Liver (tissue), 3 donors: ENCODE measurements around the gene SUSD4.

Experiments
- GABPA ChIP-seq, 2 donors: IDR thresholded peaks in 1 of 2; conservative IDR thresholded peaks in 1 of 2; 2 replicates each; pipeline ENCODE4 v1.6.1; 2016; ENCODE audit warnings: antibody characterized with exemption in 2 of 2, mild to moderate bottlenecking in 1 of 2, moderate library complexity in 1 of 2
- JUND ChIP-seq, 2 donors: IDR thresholded peaks; 2 replicates each; pipeline ENCODE4 v1.6.1; 2016; ENCODE audit warnings: antibody characterized with exemption in 2 of 2
- RAD21 ChIP-seq, 2 donors: IDR thresholded peaks; 2 replicates each; pipeline ENCODE4 v1.6.1; 2016; ENCODE audit warnings: antibody characterized with exemption in 2 of 2, mild to moderate bottlenecking in 2 of 2
- RXRA ChIP-seq, 2 donors: IDR thresholded peaks; 2 replicates each; pipeline ENCODE4 v1.6.1; 2017 to 2018; ENCODE audit warnings: antibody characterized with exemption in 2 of 2, mild to moderate bottlenecking in 1 of 2
- TAF1 ChIP-seq: conservative IDR thresholded peaks from 2 replicates; pipeline ENCODE4 v1.6.1; 2016; ENCODE audit warnings: antibody characterized with exemption, mild to moderate bottlenecking
- YY1 ChIP-seq: IDR thresholded peaks from 2 replicates; pipeline ENCODE4 v1.6.1; 2016; ENCODE audit warnings: antibody characterized with exemption, mild to moderate bottlenecking
- TF ChIP-seq, protein P1 (sequence below): fragments of 150-350 bp; IDR thresholded peaks from 2 replicates; pipeline ENCODE4 v1.5.1; 2017; ENCODE audit warnings: improper control_type of control experiment, low read depth, low read length; ENCODE audit not compliant: missing input control
- TF ChIP-seq, protein P2 (sequence below): IDR thresholded peaks from 2 replicates; pipeline ENCODE4 v1.6.1; 2016; ENCODE audit warnings: antibody characterized with exemption, mild to moderate bottlenecking
- TF ChIP-seq, protein P3 (sequence below): IDR thresholded peaks from 2 replicates; pipeline ENCODE4 v1.6.1; 2016; ENCODE audit warnings: antibody characterized with exemption
- TF ChIP-seq, protein P4 (sequence below): IDR thresholded peaks from 2 replicates; pipeline ENCODE4 v1.6.1; 2016; ENCODE audit warnings: antibody characterized with exemption
- donor health status: healthy.
- donor health status: healthy.

DNA sequence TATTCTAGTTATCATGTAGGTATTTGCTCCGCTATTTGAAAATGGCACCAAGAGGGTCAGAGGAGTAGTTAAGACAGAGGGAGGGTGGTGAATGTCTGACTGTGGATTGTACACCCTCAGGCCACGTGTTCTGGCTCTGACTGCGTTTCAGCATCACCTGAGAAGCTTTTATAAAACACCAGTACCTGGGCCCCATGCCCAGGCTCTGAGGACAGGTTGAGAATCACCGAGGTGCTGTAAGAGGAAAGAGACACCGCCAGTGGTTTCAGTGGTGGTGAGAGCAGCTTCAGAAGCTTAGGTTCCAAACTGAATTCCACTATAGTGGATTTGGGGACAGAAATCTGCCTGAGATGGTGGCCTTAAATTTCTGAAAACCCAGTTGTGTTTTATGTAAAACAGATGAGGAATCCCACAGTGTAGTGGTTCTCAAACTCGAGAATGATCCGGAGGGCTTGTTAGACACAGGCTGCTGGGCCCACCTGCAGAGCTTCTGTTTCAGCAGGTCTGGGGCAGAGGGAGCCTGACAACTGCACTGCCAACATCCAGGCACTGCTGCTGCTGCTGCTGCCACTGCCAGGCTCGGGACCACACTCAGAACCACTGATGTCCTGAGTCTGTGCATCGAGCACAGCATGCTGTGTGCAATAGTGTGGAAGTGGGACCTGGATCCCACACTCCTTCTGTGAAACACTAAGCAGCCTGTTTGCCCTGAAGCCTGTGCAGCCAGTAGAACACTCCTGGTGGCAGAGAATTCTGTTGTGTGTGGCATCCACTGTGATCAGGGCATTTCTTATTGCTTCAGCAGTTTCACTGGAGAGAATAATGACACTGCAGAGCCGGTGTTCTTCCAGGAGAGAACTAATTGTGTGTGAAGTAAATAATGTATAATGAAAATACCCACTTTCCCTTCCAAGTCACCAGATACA is 98.7 kb downstream of the SUSD4 start:
- TF ChIP-seq, protein P1, sequence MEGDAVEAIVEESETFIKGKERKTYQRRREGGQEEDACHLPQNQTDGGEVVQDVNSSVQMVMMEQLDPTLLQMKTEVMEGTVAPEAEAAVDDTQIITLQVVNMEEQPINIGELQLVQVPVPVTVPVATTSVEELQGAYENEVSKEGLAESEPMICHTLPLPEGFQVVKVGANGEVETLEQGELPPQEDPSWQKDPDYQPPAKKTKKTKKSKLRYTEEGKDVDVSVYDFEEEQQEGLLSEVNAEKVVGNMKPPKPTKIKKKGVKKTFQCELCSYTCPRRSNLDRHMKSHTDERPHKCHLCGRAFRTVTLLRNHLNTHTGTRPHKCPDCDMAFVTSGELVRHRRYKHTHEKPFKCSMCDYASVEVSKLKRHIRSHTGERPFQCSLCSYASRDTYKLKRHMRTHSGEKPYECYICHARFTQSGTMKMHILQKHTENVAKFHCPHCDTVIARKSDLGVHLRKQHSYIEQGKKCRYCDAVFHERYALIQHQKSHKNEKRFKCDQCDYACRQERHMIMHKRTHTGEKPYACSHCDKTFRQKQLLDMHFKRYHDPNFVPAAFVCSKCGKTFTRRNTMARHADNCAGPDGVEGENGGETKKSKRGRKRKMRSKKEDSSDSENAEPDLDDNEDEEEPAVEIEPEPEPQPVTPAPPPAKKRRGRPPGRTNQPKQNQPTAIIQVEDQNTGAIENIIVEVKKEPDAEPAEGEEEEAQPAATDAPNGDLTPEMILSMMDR: no peak
- TF ChIP-seq, protein P2, sequence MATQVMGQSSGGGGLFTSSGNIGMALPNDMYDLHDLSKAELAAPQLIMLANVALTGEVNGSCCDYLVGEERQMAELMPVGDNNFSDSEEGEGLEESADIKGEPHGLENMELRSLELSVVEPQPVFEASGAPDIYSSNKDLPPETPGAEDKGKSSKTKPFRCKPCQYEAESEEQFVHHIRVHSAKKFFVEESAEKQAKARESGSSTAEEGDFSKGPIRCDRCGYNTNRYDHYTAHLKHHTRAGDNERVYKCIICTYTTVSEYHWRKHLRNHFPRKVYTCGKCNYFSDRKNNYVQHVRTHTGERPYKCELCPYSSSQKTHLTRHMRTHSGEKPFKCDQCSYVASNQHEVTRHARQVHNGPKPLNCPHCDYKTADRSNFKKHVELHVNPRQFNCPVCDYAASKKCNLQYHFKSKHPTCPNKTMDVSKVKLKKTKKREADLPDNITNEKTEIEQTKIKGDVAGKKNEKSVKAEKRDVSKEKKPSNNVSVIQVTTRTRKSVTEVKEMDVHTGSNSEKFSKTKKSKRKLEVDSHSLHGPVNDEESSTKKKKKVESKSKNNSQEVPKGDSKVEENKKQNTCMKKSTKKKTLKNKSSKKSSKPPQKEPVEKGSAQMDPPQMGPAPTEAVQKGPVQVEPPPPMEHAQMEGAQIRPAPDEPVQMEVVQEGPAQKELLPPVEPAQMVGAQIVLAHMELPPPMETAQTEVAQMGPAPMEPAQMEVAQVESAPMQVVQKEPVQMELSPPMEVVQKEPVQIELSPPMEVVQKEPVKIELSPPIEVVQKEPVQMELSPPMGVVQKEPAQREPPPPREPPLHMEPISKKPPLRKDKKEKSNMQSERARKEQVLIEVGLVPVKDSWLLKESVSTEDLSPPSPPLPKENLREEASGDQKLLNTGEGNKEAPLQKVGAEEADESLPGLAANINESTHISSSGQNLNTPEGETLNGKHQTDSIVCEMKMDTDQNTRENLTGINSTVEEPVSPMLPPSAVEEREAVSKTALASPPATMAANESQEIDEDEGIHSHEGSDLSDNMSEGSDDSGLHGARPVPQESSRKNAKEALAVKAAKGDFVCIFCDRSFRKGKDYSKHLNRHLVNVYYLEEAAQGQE: no peak
- no peak for TF ChIP-seq RAD21 (IDR thresholded peaks at IDR 0.05)
- TF ChIP-seq, protein P3, sequence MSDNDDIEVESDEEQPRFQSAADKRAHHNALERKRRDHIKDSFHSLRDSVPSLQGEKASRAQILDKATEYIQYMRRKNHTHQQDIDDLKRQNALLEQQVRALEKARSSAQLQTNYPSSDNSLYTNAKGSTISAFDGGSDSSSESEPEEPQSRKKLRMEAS: no peak
- TF ChIP-seq, protein P4, sequence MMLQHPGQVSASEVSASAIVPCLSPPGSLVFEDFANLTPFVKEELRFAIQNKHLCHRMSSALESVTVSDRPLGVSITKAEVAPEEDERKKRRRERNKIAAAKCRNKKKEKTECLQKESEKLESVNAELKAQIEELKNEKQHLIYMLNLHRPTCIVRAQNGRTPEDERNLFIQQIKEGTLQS: no peak
- TF ChIP-seq JUND (IDR thresholded peaks at IDR 0.05): no peak
- no peak for TF ChIP-seq TAF1
- TF ChIP-seq RXRA (IDR thresholded peaks at IDR 0.05): no peak
- TF ChIP-seq GABPA (IDR thresholded peaks at IDR 0.05 in 1 of 2, conservative IDR thresholded peaks at IDR 0.05 in 1 of 2): no peak
- no peak for TF ChIP-seq YY1
